Thoracic aorta (tissue), 2 donors: ENCODE results near the gene FOLR1. TPM values are rescaled to one million over a fixed set of nuclear protein-coding genes. Genes with fewer than 3 reads are reported as not detected.
A peak's percentile ranks its signal among the peaks of the same experiment; 100 is the strongest.

Experiments
- ATAC-seq: fragments of 150-250 bp; one replicate; pipeline ENCODE4 v1.8.0; 2017; ENCODE audit warnings: low read depth; ENCODE audit not compliant: insufficient number of reproducible peaks, low FRiP score
- DNase-seq: peaks from one replicate; pipeline ENCODE4 v3.0.0-alpha.2; 2020; ENCODE audit warnings: low spot score
- H3K27ac ChIP-seq, 2 donors: fragments of 200-600 bp; sonication (generic); 1 replicate in 1 of 2; 2 replicates in 1 of 2; pipeline ENCODE4 v1.5.1; 2016; ENCODE audit warnings: mild to moderate bottlenecking in 2 of 2, moderate library complexity in 2 of 2
- H3K27me3 ChIP-seq: fragments of 200-600 bp; sonication (generic); replicated peaks from 2 replicates; pipeline ENCODE4 v1.6.0; 2016; ENCODE audit warnings: mild to moderate bottlenecking; ENCODE audit not compliant: insufficient read depth
- H3K36me3 ChIP-seq: fragments of 200-600 bp; sonication (generic); one replicate; pipeline ENCODE4 v1.5.1; 2016
- H3K4me1 ChIP-seq, 2 donors: fragments of 200-600 bp; sonication (generic); 1 replicate in 1 of 2; 2 replicates in 1 of 2; pipeline versions ENCODE4 v1.5.1 to v1.6.0; 2016; ENCODE audit warnings: low read depth in 2 of 2, mild to moderate bottlenecking in 1 of 2; ENCODE audit not compliant: control insufficient read depth in 1 of 2
- H3K4me3 ChIP-seq: fragments of 200-600 bp; sonication (generic); 2 replicates; pipeline ENCODE4 v1.5.1; 2016; ENCODE audit warnings: mild to moderate bottlenecking
- H3K9me3 ChIP-seq: fragments of 200-600 bp; sonication (generic); 2 replicates; pipeline ENCODE4 v1.5.1; 2016
- CTCF ChIP-seq: fragments of 200-600 bp; sonication (generic); IDR thresholded peaks from one replicate; pipeline ENCODE4 v1.5.1; 2019; ENCODE audit warnings: antibody characterized with exemption
- total RNA-seq, 2 donors: library from RNA; depleted of rRNA; stranded (reverse); fragments of >200 nt; gene quantifications; one replicate each; pipeline versions ENCODE4 v1.1.0 to v1.2.3, GENCODE V29; 2016

The FOLR1 gene
- total RNA-seq, 2 donors from 2014 or later, result not detected

GRCh38 chr11:72239313-72239848 lies 47.4 kb downstream of the FOLR1 start:
- Histone ChIP-seq H3K36me3 (peaks cover 26% of the 10 kb centered on the region), H3K27me3 (no peaks in the 10 kb centered on the region), H3K9me3 (no peaks in the 10 kb centered on the region), H3K27ac (no peak overlapping the region), H3K4me3 (peak overlapping the region; percentile 69), H3K4me1 (peaks cover 15 to 40% of the 10 kb centered on the region in 2 donors)
- TF ChIP-seq CTCF, result no peak
- ATAC-seq (peak; percentile 20), DNase-seq (no peak)

- no peaks in the 10 kb centered on the region for H3K27me3 ChIP-seq
- H3K9me3 ChIP-seq, result no peaks in the 10 kb centered on the region
- H3K27ac ChIP-seq, result no peak overlapping the region
- peak overlapping the region; percentile 69 for H3K4me3 ChIP-seq
- DNase-seq, result no peak
- peak; percentile 16 for ATAC-seq
- peaks cover 17 to 46% of the 10 kb centered on the region in 2 donors for H3K4me1 ChIP-seq
- H3K36me3 ChIP-seq, result peaks cover 22% of the 10 kb centered on the region
- no peak for TF ChIP-seq CTCF
Observed at GRCh38 chr11:72239849-72240460, 48.0 kb downstream of the FOLR1 start.

- TF ChIP-seq CTCF, result no peak
- H3K36me3 ChIP-seq, result peaks cover 14% of the 10 kb centered on the region
- H3K27me3 ChIP-seq, result peaks cover 2% of the 10 kb centered on the region
- H3K9me3 ChIP-seq, result no peaks in the 10 kb centered on the region
- DNase-seq (no peak), ATAC-seq (no peak)
- H3K27ac ChIP-seq, result no peak overlapping the region
- peak overlapping the region; percentile 69 for H3K4me3 ChIP-seq
- peaks cover 17 to 46% of the 10 kb centered on the region in 2 donors for H3K4me1 ChIP-seq
Observed at GRCh38 chr11:72240461-72241290, 48.7 kb downstream of the FOLR1 start.

GRCh38 chr11:72241291-72241781 lies 49.4 kb downstream of the FOLR1 start:
- ATAC-seq (no peak), DNase-seq (no peak)
- Histone ChIP-seq H3K27ac (no peak overlapping the region), H3K36me3 (peaks cover 12% of the 10 kb centered on the region), H3K4me3 (no peak overlapping the region), H3K4me1 (peaks cover 17 to 46% of the 10 kb centered on the region in 2 donors), H3K9me3 (no peaks in the 10 kb centered on the region), H3K27me3 (peaks cover 9% of the 10 kb centered on the region)
- TF ChIP-seq CTCF, result no peak

- Histone ChIP-seq H3K4me1 (peaks cover 17 to 46% of the 10 kb centered on the region in 2 donors), H3K27ac (no peak overlapping the region), H3K9me3 (no peaks in the 10 kb centered on the region), H3K4me3 (no peak overlapping the region), H3K27me3 (peaks cover 11% of the 10 kb centered on the region), H3K36me3 (peaks cover 5% of the 10 kb centered on the region)
- no peak for ATAC-seq
- no peak for TF ChIP-seq CTCF
- DNase-seq, result no peak
Observed at GRCh38 chr11:72242141-72242540, 50.2 kb downstream of the FOLR1 start.
